Umbilical cord (tissue), 2 donors: Measurements from ENCODE around the gene RNF146. TPM values are rescaled to one million over a fixed set of nuclear protein-coding genes. Genes with fewer than 3 reads are reported as not detected.
"Not testable (repeated sequence)": the region's sequence is repeated elsewhere in the genome, so short reads cannot be mapped to it uniquely, and the experiment has no call there.

ENCODE experiments used
- DNase-seq: peaks from one replicate; pipeline ENCODE4 v3.0.0-alpha.2; 2015; ENCODE audit warnings: low spot score
- total RNA-seq: library from RNA; depleted of rRNA; stranded (reverse); fragments of >200 nt; gene quantifications from one replicate; pipeline ENCODE4 v1.2.3, GENCODE V29; 2014; ENCODE audit warnings: low replicate concordance; ENCODE audit not compliant: insufficient read depth

Gene RNF146
- total RNA-seq, 1 donor from 2014 or later = 54.9 TPM

DNA sequence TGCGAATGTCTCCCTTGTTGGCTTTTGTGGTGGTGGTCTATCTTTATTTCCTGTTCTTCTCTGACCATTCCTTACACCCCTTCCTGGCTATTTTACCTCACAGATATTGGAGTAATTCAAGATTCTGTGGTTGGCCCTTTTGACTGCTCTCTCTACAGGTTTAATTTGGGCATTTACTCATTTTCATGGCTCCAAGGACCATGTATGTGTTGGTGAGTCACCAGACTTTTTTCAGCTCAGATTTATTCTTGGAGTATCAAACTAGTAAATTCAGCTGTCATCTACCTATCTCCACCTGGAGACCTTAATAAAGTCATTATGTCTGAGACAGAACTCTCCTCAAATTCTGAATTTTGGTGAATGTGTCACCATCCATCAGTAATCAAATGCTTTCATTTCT is 15.5 kb downstream of the RNF146 start:
- DNase-seq = no peak

GRCh38 chr6:127288705-127289104 is 22.0 kb downstream of the RNF146 start:
- no peak for DNase-seq

- DNase-seq = no peak
Measured at GRCh38 chr6:127289934-127290333, 23.3 kb downstream of the RNF146 start.

DNA sequence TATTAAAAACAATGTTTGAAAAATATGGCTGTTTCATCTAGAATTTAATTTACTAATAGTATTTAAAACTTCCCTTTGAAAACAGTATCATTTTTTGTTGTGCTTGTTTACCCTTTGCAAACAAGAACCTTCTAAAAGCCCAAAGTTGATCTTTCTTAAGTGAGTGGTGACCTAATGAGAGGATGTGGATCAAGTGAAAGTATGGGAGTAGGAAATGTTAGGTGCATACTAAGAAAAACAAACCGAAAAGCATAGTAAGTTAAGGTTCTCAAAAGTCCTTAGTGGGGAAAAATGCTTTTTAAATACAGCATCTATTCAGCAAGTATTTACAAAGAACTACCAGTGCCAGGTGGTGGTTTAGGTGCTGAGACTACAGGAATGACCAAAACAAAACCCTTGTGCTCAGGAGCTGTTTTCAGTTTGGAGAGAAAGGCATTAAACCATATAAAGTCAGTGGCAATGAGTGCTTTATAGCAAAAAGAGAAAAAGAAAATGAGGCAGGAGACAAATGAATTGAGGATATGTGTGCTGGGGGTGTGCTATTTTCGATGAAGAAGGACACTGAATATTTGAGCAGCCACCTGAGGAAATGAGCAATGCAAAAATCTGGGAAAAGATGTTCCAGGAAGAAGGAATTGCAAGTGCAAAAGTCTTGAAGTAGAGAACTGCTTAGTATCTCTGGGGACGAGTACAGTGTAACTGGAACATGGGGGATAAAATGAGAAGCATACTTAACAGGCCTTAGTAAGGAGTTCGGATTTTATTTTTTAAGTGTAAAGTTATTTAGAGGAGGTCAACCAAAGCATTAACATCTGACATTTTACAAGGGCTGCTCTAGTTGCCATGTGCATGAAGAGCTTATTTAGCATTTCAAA is 24.0 kb downstream of the RNF146 start:
- no peak for DNase-seq

GRCh38 chr6:127291495-127291894 is 24.8 kb downstream of the RNF146 start:
- no peak for DNase-seq

DNA sequence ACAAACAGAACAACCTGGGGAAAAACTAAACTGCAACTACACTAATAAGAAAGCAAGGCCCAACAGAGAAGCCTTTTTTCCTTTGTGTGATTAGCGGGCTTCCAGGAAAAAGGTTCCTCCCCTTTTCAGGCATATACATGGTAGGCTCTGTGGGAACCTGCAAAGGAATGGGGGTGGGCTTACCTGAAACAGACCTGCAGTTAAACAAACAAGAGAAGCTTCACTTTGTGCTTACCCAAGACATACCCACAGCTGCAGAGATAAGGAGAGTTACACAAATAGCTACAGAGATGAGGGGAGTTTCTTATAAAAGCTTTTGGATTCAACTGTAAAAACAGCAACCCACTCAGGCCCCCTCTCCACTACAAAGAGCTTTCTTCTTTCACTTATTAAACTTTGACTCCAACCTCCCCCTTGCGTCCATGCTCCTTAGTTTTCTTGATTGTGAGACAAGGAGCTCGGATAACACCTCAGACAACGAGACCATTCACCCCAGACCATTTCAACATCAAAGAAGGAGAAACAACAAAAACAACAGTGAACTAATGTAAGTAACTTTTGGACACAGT is 30.9 kb downstream of the RNF146 start:
- no peak for DNase-seq

DNA sequence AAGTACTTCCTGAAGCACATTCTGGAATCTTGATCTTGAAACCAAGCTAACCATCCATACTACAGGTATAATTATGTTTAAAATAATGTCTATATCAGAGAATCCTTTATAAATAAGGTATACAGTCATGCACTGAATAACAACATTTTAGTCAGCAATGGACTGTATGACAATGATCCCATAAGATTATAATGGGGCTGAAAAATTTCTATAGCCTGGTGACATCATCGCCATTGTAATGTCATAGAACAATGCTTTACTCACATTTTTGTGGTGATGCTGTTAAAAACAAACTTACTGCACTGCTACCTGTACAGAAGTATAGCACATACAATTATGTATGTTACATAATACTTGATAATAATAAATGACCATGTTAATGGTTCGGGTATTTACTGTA is 31.8 kb downstream of the RNF146 start:
- no peak for DNase-seq

DNA sequence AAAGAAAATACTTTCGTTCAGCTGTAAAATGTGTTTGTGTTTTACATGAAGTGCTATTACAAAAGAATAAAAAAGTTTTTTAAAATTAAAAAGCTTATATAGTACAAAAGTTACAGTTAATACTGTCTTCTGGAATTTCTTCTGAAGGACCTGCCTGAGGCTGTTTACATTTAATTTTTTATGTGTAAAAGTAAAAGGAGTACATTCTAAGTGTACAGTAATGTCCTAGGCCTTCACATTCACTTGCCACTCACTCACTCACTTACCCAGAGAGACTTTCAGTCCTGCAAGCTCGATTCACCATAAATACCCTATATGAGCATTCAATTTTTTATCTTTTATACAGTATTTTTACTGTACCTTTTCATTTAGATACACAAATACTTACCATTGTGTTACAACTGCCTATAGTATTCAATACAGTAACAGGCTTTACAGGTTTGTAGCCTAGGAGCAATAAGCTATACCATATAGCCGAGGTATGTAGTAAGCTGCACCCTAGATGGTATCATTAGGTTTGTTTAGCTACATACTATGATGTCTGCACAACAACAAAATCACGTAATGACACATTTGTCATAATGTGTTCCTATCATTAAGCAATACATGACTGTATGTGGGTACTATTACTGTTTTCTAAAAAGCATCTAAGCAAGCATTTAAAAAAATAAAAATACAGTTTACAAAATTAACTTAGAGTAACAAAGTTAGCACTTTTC is 33.0 kb downstream of the RNF146 start:
- DNase-seq = peak; percentile 4

DNA sequence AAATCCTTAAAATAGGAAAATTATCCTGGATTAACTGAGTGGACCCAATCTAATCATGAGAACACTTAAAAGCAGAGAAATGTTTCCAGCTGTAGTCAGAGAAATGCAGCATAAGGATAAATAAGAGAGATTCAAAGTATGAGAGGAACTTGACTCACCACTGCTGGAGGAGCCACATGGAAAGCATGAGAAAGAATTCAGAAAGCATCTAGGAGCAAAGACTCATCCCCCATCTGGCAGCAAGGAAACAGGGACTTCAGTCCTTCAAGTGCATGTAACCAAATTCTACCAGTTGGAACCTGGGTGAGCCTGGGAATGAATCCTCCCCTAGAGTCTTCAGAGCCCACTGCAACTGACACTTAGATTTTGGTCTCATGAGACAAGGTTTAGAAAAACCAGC is 33.7 kb downstream of the RNF146 start:
- peak; percentile 74 for DNase-seq

- DNase-seq = peak; percentile 2
Measured at GRCh38 chr6:127301199-127301700, 34.6 kb downstream of the RNF146 start.

- peak; percentile 43 for DNase-seq
Measured at GRCh38 chr6:127302728-127303660, 36.3 kb downstream of the RNF146 start.

- no peak for DNase-seq
Measured at GRCh38 chr6:127303917-127304316, 37.3 kb downstream of the RNF146 start.

DNA sequence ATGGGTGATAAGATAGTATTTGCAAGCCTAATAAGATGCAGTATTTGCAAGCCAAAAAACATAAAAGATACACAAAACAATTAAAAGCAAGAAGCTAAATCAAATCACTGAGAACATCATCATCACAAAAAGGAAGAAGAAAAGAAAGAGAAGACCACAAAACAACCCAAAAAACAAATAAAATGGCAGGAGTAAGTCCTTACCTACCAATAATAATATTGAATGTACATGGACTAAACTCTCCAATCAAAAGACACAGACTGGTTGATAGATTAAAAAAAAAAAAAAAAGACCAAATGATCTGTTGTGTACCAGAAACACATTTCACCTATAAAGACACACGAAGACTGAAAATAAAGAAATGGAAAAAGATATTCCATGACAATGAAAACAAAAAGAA is 39.1 kb downstream of the RNF146 start:
- no peak for DNase-seq

DNA sequence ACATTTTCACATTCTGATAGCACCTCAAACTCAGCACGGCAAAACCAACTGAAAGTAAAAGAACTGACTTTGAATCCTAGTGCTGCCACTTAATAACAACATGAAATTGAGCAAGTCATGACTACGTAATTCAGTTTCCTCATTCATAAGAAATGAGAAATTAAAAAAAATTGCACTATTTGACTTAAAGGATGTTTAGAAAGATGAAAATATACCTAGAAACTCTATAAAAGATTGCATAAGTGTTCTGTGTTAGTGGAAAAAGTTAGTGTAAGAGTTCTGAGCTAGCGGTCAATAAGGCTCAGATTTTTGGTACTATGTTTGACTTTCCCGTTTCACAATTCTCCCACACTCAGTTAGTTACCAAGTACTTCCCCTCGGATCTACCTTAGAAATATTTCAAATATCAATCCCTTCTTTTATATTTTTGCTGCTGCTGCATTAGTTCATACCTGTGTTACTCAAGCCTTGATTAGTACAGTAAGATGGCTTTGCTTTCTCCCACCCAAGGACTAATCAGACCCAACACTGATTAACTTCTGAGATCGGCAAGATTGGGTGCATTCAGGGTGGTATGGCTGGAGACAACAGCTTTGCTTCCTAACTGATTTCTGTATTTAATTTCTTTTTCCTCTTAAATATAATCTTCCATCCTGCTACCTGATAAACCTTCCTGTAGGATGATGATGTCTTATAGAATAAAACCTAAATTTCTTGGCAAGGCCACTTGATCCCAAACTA is 50.9 kb downstream of the RNF146 start:
- no peak for DNase-seq

GRCh38 chr6:127319686-127320085 is 53.0 kb downstream of the RNF146 start:
- DNase-seq = no peak

GRCh38 chr6:127328043-127328609 is 61.5 kb downstream of the RNF146 start:
- DNase-seq = no peak

GRCh38 chr6:127331256-127331655 is 64.6 kb downstream of the RNF146 start:
- DNase-seq = not testable (repeated sequence)

DNA sequence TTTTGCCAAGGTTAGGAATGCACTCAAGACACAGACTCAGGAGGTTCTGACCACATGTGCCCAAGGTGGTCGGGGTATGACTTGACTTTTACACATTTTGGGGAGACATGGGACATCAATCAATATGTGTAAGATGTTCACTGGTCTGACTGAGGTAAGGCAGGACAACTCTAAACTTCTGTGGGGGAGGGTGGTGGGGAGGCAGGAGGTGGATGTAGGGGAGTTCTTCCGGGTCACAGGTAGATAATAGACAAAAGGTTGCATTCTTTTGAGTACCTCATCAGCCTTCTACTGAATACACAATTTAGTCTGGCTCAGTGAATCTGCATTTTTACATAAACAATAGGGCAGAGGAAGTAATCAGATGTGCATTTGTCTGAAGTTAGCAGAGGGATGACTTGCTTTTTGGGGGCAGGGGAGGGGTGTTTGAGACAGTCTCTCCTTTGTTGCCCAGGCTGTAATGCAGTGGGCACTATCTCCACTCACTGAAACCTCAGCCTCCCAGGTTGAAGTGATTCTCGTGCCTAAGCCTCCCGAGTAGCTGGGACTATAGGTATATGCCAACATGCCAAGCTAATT is 65.8 kb downstream of the RNF146 start:
- no peak for DNase-seq
